T-helper 1 cell treated with Interleukin-12 subunit alpha and Interleukin-12 subunit beta and Interleukin-4 antibody, amounts not matched to agents 30 μg/mL and 1 μg/mL, for 36 hours (primary cell): Measurements from ENCODE around the gene PACSIN3.

Experiments
- H3K27ac Mint-ChIP-seq: one replicate; pipeline ENCODE4 v1.8.0; 2021; ENCODE audit warnings: mild to moderate bottlenecking, mixed read lengths
- H3K27me3 Mint-ChIP-seq: one replicate; pipeline ENCODE4 v1.8.0; 2021; ENCODE audit warnings: low read depth, mixed read lengths
- H3K36me3 Mint-ChIP-seq: one replicate; pipeline ENCODE4 v1.8.0; 2021; ENCODE audit warnings: low read depth, mixed read lengths
- H3K4me1 Mint-ChIP-seq: one replicate; pipeline ENCODE4 v1.8.0; 2021; ENCODE audit warnings: low read depth, mixed read lengths
- H3K4me3 Mint-ChIP-seq: one replicate; pipeline ENCODE4 v1.8.0; 2021; ENCODE audit warnings: mild to moderate bottlenecking, moderate library complexity, mixed read lengths
- H3K9me3 Mint-ChIP-seq: one replicate; pipeline ENCODE4 v1.8.0; 2021; ENCODE audit warnings: mixed read lengths

PACSIN3 gene

DNA sequence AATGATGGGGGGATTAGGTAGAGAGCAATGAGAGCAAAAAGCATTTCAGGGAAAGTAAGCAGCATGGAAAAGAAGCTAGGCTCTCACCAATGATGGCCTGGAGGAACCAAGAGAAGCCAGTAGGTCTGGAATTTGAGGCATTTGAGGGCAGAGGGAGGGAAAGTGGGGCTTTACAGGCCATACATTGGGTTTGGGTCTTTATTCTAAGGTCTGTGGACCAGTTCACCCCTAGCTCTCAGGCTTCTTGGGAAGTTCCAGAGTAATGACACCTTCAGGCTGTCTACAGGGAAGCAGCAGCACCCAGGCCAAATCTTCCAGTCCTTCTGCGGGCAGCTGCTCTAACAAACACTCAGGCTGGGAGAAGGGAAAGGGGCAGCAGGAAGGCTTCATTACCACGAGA, 39.0 kb downstream of the PACSIN3 start:
- Mint-ChIP-seq H3K27me3 (no peaks in the 10 kb centered on the region), H3K4me3 (no peak overlapping the region), H3K4me1 (no peaks in the 10 kb centered on the region), H3K36me3 (no peaks in the 10 kb centered on the region), H3K9me3 (no peaks in the 10 kb centered on the region), H3K27ac (no peak overlapping the region)

DNA sequence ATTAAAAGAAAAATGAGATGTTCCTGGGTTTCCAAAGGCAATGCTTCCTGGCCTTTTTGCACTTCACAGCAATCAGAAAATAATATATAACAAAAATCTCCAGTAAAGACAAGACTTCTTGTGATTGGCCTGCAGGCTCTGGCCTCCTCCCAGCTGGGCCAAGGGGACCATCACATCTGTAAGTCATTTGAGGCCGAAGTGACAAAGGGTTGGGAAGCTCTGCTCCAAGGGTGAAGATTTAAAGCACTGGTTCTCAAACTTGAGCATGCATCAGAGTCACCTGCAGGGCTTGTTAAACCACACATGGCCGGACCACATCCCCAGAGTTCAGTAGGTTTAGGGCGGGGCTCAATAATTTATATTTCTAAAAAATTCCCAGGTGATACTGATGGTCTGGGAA, 41.7 kb downstream of the PACSIN3 start:
- Mint-ChIP-seq H3K9me3 (no peaks in the 10 kb centered on the region), H3K27ac (no peak overlapping the region), H3K36me3 (no peaks in the 10 kb centered on the region), H3K27me3 (no peaks in the 10 kb centered on the region), H3K4me1 (no peaks in the 10 kb centered on the region), H3K4me3 (no peak overlapping the region)

DNA sequence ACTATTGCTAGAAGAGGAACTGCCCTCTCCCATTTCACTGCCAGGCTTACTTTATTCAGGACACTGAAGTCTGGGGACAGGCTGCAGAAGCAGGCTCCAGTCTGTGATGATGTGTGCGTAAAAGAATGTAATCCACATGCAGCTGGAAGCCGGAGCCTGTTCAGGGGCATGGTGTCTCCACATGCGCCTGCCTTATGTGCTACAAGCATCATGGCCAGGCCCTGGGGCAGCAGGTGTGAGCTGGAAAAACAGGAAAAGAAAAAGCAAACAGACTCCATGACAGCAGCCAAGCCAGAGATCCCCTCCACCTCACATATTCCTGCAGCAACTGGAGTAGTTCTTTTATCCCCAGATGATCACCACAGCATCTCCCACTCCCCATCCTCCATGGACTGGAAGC, 42.9 kb downstream of the PACSIN3 start:
- H3K27ac Mint-ChIP-seq, result no peak overlapping the region
- H3K9me3 Mint-ChIP-seq, result no peaks in the 10 kb centered on the region

DNA sequence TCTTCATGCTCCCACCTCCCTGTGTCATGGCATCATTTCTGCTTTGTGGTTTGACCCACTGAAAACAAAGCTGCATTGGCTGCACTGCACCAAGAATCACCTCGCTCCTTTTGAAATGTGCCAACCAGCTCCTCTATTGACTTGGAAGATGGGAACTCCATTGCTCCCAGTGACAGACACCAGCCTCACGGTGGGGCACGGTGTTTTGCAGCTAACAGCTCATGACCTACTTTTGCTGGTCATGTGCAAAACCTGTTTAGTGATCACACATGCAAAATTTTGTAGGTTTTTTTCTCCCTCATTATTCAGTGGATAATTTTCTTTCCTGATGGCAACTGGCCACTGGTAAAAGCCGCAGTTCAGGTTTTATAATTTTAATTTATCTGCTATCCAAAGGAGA, 46.4 kb downstream of the PACSIN3 start:
- H3K27ac Mint-ChIP-seq, result no peak overlapping the region
- no peaks in the 10 kb centered on the region for H3K9me3 Mint-ChIP-seq
- H3K4me1 Mint-ChIP-seq, result peaks cover 4% of the 10 kb centered on the region
- H3K4me3 Mint-ChIP-seq, result no peak overlapping the region
- H3K27me3 Mint-ChIP-seq, result peaks cover 6% of the 10 kb centered on the region
- peaks cover 8% of the 10 kb centered on the region for H3K36me3 Mint-ChIP-seq

More for the DNA sequence above, 42.9 kb downstream of the PACSIN3 start:
- no peak overlapping the region for H3K4me3 Mint-ChIP-seq
- H3K36me3 Mint-ChIP-seq, result peaks cover 2% of the 10 kb centered on the region
- peaks cover 4% of the 10 kb centered on the region for H3K4me1 Mint-ChIP-seq
- no peaks in the 10 kb centered on the region for H3K27me3 Mint-ChIP-seq

DNA sequence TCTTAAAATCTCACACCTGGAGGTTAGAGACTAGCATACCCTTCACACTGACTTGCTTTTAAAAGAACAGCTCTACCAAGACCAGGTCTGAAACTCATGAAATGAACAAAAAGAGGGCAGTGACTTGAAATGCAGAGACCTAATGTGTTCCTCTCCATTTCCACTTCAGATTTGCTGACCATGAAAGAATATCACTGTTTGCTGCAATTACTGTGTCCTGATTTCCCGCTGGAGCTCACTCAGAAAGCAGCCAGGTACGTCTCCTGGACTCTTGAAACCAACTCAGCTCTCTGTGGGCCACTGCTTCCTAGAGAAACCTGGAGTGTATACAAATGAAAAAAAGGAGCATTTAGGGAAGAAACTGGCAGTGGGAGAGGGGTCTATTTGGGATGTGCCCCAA, 48.8 kb downstream of the PACSIN3 start:
- H3K4me3 Mint-ChIP-seq, result no peak overlapping the region
- H3K27ac Mint-ChIP-seq, result no peak overlapping the region
- H3K27me3 Mint-ChIP-seq, result peaks cover 6% of the 10 kb centered on the region
- peaks cover 4% of the 10 kb centered on the region for H3K4me1 Mint-ChIP-seq
- H3K36me3 Mint-ChIP-seq, result peaks cover 8% of the 10 kb centered on the region
- H3K9me3 Mint-ChIP-seq, result no peaks in the 10 kb centered on the region

DNA sequence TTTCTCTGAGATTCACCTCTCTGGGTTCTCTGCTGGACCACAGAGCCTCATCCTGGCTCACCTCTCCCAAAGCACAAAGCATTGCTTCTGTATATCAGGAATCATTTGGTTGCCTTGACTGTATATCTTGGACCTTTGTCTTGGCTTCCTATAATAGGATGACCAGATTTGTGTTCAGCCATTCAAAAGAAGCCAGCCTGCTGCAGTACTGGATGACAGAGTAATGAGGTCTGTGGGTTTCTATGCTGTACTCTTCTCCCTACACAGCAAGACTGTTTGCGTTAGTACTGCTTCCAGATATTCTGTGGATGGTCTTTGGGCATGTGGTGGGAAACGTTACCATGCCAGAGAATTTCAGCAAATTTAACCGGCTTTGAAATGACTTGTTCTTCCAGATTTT, 49.3 kb downstream of the PACSIN3 start:
- Mint-ChIP-seq H3K4me1 (peaks cover 4% of the 10 kb centered on the region), H3K9me3 (no peaks in the 10 kb centered on the region), H3K27ac (no peak overlapping the region), H3K27me3 (peaks cover 6% of the 10 kb centered on the region), H3K4me3 (no peak overlapping the region), H3K36me3 (peaks cover 8% of the 10 kb centered on the region)

DNA sequence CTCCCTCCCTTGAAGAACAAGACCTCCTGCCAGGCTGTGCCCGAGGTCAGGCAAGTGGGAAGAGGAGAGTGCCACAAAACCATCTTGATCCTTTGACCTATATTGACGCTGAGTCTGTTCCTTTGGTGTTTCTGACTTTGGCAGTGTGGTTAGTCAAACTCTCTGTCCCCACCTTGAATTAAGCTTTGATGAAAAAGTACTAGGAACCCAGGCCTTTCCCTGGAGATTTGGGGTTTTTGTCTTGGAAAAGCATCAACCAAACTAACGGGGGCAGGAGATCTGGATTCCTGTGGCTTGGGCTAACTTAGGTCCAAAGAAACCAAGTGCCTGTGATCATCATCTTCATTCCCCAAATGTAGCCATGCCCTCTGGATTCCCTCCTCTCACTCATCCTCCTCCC, 49.9 kb downstream of the PACSIN3 start:
- peaks cover 4% of the 10 kb centered on the region for H3K4me1 Mint-ChIP-seq
- peaks cover 6% of the 10 kb centered on the region for H3K27me3 Mint-ChIP-seq
- no peaks in the 10 kb centered on the region for H3K9me3 Mint-ChIP-seq
- H3K4me3 Mint-ChIP-seq, result no peak overlapping the region
- peaks cover 8% of the 10 kb centered on the region for H3K36me3 Mint-ChIP-seq
- H3K27ac Mint-ChIP-seq, result no peak overlapping the region

DNA sequence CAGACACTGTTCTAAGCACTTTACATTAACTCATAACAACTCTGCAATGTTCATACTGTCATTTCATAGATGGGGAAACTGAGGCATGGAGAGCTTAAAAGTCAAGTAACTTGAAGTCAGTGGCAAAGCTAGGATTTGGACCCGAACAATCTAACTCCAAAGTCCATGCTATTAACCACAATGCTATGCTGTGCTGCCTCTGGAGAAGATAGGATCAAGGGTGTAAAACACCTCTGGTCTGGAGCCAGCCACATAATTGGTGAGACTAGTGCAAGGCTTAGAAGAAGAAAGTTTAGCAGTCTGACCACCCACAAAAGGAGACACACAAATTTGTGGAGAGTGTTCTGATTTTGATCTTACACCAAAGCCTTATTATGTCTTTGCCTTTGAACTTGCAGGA, 53.3 kb downstream of the PACSIN3 start:
- H3K4me1 Mint-ChIP-seq, result no peaks in the 10 kb centered on the region
- H3K27ac Mint-ChIP-seq, result no peak overlapping the region
- H3K9me3 Mint-ChIP-seq, result no peaks in the 10 kb centered on the region
- H3K4me3 Mint-ChIP-seq, result no peak overlapping the region
- peaks cover 4% of the 10 kb centered on the region for H3K36me3 Mint-ChIP-seq
- H3K27me3 Mint-ChIP-seq, result peaks cover 6% of the 10 kb centered on the region

DNA sequence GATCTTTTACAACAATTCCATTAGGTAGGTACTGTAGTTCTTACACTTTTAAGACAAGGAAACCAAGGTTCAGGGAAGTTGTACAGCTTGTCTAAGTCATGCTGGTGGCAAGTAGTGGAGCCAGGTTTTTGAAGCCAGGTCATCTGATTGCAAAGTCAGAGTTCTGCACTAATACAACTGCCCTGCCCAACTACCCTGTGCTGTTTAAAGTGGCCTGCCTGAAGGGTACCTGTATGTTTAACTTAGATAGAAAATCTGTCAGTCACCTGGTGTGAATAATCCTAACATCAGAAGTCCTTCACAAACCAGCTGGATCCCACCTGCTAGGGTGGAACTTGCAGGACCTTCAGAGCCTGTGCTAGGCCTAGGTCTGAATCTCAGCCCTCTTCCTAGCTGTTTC, 53.7 kb downstream of the PACSIN3 start:
- no peaks in the 10 kb centered on the region for H3K9me3 Mint-ChIP-seq
- no peak overlapping the region for H3K4me3 Mint-ChIP-seq

DNA sequence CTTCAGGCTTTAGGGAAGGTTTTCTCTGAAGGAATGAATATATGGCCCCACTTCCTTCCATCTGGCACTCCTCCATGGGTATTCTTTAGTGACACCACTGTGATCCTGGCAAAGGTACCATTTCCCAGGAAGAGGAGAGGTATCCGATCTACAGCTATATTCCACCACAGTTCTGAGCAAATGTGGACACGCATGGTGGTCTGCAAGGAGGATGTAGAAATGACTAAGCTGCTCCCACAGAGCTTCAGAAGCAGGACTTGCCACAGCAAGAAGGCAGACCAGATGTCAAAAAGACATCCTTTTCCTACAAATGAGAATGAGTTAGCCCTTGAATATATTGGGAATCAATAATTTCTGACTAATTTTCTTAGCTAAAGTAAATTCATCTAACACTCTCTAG, 55.1 kb downstream of the PACSIN3 start:
- Mint-ChIP-seq H3K27ac (no peak overlapping the region), H3K9me3 (no peaks in the 10 kb centered on the region), H3K4me3 (no peak overlapping the region), H3K36me3 (no peaks in the 10 kb centered on the region), H3K4me1 (no peaks in the 10 kb centered on the region), H3K27me3 (peaks cover 6% of the 10 kb centered on the region)

More for the DNA sequence above, 53.7 kb downstream of the PACSIN3 start:
- H3K4me1 Mint-ChIP-seq, result no peaks in the 10 kb centered on the region
- no peak overlapping the region for H3K27ac Mint-ChIP-seq
- H3K36me3 Mint-ChIP-seq, result no peaks in the 10 kb centered on the region
- peaks cover 6% of the 10 kb centered on the region for H3K27me3 Mint-ChIP-seq

DNA sequence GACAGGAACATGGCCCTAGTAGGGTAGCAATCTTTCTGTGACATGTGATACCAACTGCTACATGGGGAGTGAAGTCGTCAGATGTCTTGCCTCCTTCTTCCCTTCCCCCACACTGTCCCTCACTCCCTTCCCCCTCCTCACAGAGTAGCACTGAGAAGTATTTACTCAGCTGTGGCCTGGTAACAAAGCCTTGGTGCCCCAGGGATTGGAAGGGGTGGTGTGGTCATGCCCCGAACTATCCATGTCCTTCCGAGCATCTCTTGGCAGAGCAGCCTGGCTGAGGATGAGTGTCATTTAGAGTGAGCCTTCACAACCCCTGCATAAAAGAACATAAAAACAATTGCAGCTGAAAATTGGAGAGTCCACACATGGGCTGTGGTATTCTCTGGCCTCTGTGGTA, 55.7 kb downstream of the PACSIN3 start:
- Mint-ChIP-seq H3K4me1 (no peaks in the 10 kb centered on the region), H3K27me3 (peaks cover 4% of the 10 kb centered on the region), H3K36me3 (no peaks in the 10 kb centered on the region), H3K9me3 (no peaks in the 10 kb centered on the region), H3K4me3 (no peak overlapping the region), H3K27ac (no peak overlapping the region)
